ENCODE results near the gene TDP2.

The TDP2 gene, protein sequence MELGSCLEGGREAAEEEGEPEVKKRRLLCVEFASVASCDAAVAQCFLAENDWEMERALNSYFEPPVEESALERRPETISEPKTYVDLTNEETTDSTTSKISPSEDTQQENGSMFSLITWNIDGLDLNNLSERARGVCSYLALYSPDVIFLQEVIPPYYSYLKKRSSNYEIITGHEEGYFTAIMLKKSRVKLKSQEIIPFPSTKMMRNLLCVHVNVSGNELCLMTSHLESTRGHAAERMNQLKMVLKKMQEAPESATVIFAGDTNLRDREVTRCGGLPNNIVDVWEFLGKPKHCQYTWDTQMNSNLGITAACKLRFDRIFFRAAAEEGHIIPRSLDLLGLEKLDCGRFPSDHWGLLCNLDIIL

DNA sequence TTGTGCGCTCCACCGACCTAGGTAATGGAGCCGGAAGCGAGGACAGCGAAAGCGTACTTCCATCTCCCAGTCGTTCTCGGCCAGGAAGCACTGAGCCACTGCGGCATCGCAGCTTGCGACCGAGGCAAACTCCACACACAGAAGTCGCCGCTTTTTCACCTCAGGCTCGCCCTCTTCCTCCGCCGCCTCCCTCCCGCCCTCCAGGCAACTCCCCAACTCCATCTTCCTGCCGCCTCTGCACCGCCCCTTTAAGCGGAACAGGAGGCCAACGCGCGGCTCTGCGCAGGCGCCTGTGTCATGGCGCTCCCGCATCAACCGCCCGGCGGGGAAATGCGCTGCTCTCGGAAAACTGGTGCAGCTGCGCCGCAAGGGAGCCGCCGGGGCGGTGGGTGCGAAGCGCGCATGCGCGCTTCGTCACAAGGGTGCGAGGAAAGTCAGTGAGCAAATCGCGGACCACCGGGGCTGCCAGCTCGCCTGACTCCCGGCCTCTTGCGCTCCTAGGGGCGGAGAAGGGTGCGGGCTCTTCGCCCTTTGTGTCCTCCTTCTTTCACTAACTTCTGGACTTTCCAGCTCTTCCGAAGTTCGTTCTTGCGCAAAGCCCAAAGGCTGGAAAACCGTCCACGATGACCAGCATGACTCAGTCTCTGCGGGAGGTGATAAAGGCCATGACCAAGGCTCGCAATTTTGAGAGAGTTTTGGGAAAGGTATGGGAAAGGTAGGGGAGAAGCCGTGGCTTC, at the start of gene TDP2, which contains the start of gene ACOT13:
Gene TDP2, minus strand, starts transcription at position 259 of the 737 bp plus-strand sequence. Its CDS starts 37 bp downstream, at position 222.
Gene ACOT13, plus strand, starts transcription at position 437 of the 737 bp plus-strand sequence. Its CDS starts 187 bp downstream, at position 624.
- DNase-seq = peak; percentile 88 to 91

DNA sequence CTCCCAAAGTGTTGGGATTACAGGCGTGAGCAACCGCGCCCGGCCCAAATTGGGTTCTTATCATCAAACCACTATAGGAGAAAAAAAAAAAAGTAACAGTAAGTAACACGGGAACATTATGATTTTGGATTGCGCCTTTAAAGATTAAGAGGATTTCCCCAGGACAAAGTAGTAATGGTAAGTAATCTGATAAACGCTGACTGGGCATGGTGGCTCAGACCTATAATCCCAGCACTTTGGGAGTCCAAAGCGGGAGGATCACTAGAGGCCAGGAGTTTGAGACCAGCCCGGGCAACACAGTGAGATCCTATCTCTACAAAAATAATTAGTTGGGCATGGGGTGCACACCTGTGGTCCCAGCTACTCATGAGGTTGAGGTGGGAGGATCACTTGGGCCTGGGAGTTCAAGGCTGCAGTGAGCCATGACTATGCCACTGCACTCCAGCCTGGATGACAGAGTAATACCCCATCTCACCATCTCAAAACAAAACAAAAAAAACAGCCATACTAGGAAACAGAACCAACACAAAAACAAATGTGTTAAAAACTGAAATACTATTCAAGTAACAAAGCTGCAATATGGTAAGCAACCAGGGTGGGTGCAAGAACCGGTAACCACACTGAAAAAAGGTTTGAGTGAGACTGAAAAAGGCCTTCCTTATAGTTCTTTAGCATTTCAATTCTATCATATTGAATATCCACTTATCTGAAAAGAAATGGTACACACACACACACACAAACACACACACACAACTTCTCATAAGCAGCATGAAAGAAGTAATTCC, 44.0 kb upstream of the TDP2 start:
- DNase-seq = no peak

DNA sequence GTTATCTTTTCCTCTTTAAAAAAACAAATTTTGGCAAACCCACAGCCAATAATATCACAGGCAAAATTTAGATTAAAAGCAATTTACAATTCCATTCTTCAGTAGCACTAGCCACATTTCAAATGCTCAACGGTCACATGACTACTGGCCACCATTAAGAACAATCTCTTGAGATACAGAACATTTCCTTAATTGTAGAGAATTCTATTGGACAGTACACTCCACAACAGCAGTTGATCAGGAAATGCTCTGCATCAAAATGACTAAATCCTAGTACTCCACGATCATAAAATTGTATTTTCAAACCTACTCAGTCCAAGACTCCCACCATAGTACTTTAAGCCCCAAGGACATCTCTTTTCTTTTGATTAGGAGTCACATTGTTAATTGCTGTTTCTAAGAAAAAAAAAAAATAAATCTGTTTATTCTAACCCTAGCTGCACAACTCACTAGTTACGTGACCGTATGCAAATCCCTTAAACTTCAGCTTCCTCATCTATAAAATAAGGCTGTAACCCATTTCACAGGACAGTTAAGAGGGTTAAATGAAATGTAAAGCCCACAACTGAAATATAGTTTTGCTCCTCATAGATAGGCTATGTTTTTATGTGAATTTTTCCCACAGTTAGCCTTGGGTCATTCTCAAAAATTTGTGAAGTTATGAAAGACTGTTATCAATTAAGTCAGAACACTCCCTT, 42.5 kb upstream of the TDP2 start:
- no peak for DNase-seq

GRCh38 chr6:24708612-24709011, 41.9 kb upstream of the TDP2 start:
- DNase-seq = no peak

- no peak for DNase-seq
Measured at GRCh38 chr6:24704468-24704867, 37.8 kb upstream of the TDP2 start.

DNA sequence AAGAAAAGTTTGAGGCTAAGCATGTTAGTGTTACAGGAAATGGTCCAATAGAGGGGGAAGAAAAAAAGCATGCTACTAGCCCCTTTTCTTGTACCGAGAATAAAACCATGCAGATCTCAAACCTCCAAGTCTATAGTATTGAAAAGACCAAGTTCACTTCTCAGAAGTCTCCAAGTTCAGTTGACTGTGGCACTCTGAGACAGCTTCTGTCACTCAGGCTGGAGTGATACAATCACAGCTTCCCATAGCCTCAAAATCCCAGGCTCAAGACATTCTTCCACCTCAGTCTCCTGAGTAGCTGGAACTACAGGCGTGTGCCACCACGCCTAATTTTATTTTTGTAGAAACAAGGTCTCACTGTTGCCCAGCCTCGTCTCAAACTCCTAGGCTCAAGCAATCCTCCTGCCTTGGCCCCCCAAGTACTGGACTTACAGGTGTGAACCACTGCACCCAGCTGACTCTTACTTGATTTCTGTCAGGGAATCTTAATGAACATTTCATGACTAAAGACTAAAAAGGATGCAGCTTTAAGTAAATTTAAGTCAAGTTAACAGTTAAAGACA, 36.1 kb upstream of the TDP2 start:
- no peak for DNase-seq

- DNase-seq = no peak
Measured at GRCh38 chr6:24699521-24700359, 33.0 kb upstream of the TDP2 start.

DNA sequence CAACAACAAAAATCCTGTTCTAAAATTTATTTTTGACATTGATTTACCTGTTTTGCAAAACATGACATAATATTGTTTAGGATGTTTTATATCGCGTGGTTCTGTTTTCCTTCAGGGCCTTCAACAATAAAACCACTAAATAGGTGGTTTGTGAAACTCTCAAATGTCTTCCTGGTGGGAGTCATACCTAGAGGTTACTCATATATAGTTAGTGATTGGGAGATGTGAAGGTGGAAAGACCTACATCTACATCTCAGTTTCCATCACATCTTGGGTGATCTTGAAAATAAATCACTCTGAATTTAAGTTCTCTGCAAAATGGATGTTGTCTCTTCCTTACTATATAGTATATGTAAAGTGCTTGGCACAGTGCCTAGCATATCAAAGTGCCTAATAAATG, 29.4 kb upstream of the TDP2 start:
- DNase-seq = no peak

DNA sequence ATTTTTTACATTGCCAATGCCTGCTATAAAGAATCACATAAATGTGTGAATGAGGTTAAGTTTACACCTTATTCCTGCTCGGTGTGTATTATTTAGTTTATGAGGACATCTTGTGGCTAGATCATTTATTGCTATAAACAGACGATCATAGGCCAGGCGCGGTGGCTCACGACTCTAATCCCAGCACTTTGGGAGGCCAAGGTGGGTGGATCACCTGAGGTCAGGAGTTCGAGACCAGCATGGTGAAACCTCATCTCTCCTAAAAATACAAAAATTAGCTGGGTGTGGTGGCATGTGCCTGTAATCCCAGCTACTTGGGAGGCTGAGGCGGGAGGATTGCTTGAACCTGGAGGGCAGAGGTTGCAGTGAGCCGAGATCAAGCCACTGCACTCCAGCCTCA, 28.9 kb upstream of the TDP2 start:
- peak; percentile 1 to 29 for DNase-seq

- no peak for DNase-seq
Measured at GRCh38 chr6:24694198-24694597, 27.5 kb upstream of the TDP2 start.

DNA sequence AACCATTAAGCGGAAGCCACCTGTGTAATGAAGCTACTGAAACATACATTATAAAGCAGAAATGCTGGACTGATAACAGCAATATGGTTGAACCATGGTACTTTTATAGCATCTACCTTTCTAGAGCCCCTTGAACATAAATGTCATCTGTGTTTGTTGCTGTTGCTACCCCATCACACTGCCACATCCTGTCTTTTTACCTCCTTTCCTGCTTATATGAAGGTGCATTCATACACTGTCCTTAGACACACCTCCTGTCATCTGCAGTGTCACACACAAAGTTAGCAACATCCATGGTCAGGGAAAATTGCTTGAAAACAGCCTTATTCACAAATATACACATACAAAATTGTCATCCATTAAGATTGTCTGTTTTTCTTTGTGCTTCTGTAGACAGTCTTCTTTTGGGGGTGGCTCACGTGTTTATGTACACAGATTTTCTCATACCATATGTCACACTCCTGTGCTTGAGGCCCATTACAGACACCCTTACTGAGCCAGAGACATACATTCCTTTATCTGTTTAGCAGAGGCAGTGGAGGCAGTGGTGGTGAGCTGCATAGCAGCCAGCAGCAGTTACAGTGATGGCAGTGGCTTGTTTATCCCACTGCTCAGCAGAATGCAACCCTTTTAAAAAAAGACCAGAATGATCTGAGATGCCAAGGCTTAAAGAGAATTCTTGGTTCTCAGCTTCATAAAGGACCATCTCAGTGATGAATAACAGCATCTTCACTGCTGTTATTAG, 26.3 kb upstream of the TDP2 start:
- DNase-seq = no peak

- DNase-seq = no peak
Measured at GRCh38 chr6:24692415-24692814, 25.7 kb upstream of the TDP2 start.

- no peak for DNase-seq
Measured at GRCh38 chr6:24692003-24692402, 25.3 kb upstream of the TDP2 start.

GRCh38 chr6:24691550-24691949, 24.9 kb upstream of the TDP2 start:
- no peak for DNase-seq

GRCh38 chr6:24690593-24690992, 23.9 kb upstream of the TDP2 start:
- no peak for DNase-seq

DNA sequence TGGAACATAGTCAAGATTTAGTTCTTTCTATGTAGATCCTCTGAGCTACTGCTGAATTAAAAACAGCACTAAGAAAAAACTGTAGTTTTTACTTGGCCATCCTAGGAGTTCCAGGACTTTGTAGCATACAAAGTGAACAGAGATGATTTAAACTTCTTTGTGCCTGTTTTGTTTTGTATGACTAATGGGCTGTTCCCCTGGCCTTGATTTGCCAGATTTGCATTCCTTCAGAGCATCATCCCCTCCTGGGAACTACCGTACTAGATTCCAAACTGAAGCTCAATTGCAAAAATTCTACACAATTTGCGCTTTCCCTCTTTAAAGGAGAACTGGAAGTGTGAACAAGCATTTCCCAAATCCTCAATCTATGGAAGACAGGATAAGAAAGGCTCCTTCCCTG, 23.3 kb upstream of the TDP2 start:
- no peak for DNase-seq

GRCh38 chr6:24686946-24687345, 20.2 kb upstream of the TDP2 start:
- DNase-seq = no peak

- DNase-seq = no peak
Measured at GRCh38 chr6:24686408-24686807, 19.7 kb upstream of the TDP2 start.

DNA sequence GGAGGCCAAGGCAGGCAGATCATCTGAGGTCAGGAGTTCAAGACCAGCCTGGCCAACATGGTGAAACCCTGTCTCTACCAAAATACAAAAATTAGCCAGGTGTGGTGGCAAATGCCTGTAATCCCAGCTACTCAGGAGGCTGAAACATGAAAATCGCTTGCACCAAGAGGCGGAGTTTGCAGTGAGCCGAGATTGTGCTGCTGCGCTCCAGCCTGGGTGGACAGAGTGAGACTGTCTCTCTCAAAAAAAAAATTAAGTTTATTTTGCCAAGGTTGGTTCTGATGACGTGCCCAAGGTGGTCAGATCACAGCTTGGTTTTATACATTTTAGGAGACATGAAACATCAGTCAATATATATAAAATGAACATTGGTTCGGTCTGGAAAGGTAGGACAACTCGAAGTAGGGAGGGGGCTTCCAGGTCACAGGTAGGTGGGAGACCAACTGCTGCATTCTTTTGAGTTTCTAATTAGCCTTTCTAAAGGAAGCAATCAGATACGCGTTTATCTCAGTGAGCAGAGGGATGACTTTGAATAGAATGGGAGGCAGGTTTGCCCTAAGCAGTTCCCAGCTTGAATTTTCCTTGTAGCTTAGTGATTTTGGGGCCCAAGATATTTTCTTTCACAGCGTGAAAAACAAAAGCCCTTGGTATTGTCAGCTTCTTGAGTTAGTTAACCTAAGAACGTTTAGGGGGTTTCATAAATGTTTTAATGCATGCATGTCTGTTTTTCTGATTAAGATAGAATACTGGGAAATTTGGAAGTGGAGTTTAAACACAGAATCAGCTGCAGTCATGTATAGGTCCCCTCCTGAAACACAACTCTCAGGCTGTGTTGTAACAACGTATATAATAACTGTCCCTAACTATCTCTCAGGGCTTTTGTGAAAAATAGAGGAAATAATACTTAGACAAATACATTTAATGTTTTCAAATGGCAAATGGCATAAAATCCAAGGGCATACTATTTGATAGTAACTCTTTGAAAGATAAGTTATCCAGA, 16.9 kb upstream of the TDP2 start:
- no peak for DNase-seq
